T-helper 9 cell (primary cell): ENCODE data around the gene KLF13.

Source experiments
- DNase-seq: peaks from one replicate; pipeline ENCODE4 v3.0.0-alpha.2; 2020

Gene KLF13

DNA sequence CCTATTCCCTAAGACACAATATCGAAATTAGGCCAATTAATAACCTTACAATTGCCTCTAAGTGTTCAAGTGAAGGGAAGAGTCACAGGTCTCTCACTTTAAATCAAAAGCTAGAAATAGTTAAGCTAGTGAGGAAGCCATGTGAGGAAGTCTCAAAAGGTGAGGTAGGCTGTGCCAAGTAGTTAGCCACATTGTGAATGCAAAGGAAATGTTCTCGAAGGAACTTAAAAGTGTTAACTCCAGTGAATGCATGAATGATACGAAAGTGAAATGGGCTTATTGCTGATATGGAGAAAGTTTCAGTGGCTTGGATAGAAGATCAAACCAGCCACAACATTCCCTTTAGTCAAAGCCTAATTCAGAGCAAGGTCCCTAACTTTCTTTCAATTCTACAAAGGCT, 59.1 kb downstream of the KLF13 start:
- no peak for DNase-seq

DNA sequence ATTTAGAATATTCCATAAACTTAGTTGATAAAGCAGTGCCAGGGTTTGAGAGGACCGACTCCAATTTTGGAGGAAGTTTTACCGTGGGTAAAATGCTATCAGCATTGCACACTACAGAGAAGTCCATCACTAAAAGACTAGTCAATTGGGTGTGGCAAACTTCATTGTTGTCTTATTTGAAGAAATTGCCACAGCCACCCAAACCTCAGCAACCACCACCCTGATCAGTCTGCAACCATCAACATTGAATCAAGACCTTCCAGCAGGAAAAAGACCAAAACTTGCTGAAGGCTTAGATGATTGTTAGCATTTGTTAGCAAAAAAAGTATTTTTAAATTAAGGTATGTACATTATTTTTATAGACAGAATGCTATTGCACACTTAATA, 60.5 kb downstream of the KLF13 start:
- DNase-seq: no peak

DNA sequence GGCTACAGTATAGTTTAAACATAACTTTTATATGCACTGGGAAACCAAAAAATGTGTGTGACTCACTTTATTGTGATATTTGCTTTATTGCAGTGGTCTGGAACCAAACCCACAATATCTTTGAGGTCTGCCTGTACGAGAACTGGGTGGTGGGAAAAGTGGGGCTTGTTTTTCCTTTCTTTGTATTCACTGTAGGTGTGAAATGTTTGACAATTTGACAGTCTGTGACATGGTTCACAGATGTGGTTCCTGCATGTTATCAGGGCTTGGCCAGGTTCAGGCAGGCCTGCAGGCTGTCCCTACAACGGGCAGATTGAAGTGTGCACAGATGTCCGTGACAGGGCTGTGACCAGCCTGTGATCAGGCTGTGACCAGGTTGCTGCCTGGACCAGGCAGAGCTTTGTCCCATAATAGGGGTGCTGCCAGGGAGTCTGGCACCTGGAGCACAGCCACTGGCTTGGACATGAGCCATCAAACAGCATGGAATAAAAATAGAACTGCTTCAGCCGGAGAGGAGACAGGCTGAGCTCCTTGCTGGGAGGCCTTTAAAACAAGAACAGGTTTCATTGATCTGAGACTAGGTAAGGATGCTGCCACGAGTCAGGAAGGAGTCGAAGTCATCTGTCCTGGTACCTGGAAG, 61.0 kb downstream of the KLF13 start:
- no peak for DNase-seq

DNA sequence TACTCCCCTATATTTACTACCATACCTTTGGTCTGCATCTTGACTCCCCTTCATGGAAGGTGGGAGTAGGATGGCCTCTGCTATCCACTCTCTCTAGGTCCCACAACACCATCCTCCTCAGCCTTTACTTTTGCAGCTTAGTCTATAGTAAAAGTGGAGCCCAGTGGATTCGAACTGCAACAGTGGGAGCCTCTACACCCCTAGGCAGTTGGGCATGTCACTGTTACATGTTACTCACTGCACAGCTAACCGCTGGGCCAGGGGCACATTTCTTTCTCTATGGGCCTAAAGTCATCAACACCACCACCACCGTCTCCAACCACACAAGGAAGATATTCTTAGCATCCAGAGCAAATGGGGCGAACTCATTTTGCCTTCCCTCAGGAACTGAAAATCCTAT, 62.9 kb downstream of the KLF13 start:
- no peak for DNase-seq

DNA sequence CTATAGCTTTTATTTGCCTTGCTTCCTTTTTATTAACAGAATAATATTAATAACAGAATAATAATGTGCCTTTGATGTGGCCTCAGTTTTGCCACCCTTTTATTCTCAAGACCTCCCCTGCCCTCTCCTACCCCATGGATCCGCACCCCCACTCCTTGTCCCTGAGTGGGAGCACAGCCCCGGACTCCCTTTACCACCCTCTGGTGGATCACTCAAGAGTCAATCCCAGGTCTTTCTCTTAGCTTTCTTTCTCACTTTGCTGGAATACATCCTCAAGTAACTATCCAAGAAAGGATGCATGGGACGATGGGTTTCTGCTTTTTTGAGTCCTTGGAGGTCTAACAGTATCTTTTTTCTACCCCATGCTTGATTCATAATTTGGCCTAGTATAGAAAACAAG, 63.4 kb downstream of the KLF13 start:
- no peak for DNase-seq

DNA sequence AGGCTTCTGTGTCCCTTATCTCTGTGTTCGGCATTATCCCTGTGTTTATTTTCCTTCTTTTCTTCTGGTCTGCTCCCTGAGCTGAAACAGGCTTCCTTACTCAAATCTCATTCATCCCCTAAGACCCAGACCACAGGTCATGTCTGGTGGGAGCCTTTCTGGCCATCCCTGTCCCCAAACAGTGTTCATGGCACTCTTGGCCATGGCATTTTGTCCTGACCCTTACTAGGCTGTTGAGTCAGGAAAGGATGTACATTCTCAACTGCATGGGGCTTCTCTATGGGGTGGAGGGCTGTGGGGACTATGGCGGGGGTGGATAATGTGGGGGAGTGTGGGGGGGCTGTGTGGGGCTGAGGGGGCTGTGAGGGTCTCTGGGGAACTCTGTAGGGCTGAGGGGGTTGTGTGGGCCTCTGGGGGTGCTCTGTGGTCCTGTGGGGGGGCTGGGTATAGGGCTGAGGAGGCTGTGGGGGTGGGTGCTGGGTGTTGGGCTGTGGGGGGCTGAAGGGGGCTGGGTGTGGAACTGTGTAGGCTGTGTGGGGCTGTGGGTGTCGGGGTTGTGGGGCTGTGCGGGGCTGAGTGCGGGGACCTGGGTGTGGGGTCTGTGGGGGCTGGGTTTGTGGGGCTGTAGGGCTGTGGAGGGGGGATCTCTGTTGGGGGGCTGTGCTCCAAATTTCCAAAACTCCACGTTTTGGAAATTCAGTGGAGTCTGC, 64.3 kb downstream of the KLF13 start:
- no peak for DNase-seq

DNA sequence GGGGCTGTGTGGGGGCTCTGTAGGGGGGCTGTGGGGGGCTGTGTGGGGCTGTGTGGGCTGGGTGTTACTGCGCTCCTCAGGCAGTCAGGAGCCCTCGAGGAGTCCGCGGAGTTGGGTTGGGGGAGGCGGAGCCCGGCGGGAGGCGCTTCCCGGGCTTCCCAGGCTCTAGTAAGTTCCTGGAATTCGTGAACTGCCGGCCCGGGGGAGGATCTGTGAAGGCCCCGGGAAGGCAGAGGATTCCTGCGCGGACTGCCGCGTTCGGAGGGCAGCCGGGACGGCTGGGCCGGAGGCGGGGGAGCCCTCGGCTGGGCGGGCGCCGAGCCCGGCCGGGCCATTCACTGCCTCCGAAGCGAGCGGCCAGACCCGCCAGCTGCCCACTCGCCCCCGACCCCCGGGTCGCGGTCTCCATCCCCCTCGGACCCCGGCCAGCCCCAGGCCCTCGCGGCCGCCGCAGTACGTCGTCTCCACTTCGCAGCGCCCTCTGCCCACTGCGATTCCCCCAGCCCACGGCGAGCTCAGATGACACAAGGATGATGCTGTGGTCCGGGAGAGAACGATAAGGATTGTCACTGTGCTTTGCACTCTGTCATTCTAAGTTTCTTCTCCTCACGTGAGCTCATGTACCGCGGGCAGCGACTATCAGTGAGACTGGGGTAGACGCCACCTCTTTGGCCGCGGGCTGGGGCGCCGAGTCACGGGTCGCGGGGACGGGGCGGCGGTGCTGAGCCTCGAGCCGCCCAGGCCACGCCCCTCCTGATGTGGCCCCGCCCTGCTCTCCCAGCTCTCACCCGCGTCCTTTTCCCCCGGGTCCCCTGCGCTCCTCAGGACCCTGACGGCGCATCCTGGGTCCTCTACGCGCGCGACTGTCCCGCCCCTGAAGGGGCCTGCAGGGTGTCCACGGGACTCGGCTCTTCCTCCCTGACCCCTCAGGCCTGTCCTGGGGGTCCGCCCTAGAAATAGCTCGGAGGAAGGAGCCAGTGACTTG, 65.3 kb downstream of the KLF13 start:
- DNase-seq: peak; percentile 76

DNA sequence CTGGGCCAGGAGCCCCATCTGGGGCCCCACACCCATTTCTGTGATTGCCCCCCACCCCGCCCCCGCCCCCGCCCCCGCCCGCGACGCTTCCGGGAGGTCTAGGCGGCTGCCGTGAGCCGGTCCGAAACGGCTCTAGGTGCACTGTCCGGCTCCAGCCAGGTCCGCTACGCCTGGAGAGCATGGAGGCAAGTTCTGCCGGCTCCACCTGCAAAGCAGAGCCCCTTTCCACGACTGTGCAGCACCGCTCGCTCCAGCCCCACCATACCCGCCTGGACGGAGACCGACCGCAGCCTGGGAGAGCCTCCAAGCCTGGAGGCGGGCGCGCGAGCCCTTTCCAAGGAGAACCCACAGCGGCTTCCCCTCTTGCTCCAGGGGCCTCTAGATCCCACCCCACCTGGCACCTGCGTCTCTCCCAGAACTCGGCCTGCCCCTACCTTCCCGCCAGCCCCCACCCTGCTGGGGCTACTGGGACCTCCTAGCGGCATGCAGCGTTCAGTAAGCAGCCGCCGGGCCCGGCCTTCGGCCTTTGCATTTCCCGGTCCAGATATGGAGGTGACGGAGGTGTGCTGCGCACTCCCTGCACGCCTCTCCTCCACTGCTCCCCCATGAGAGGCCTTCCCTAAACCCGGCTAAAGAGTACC, 66.2 kb downstream of the KLF13 start:
- no peak for DNase-seq

DNA sequence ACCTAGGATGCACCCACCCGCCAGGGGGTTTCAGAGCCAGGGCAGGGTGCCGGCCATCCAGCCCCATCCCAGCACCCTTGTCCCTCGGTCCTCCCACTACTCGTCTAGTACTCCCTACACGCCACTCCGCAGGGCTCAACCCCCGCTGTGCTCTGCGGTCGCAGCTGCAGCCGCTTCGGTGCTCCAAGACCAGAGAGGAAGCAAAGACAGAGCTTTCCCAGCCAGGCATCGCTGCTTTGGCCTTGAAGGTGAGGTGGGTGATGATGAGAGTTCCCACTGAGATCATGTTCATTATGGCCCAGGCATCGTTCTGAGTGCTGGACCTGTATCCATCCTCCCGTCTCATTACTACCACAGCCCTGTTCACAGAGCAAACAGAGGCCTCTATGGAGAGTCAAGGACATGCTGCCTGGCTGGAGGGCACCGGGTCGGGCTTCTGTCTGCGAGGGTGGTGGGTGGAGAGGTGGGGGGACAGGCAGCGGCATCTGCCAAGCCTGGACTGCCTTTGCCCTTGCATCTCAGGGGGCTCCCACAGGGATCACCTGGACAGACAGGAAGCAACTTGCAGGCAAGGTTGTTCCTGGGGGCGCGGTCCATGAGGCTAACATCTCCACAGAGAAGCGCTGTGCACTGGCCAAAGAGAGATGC, 66.9 kb downstream of the KLF13 start:
- no peak for DNase-seq

DNA sequence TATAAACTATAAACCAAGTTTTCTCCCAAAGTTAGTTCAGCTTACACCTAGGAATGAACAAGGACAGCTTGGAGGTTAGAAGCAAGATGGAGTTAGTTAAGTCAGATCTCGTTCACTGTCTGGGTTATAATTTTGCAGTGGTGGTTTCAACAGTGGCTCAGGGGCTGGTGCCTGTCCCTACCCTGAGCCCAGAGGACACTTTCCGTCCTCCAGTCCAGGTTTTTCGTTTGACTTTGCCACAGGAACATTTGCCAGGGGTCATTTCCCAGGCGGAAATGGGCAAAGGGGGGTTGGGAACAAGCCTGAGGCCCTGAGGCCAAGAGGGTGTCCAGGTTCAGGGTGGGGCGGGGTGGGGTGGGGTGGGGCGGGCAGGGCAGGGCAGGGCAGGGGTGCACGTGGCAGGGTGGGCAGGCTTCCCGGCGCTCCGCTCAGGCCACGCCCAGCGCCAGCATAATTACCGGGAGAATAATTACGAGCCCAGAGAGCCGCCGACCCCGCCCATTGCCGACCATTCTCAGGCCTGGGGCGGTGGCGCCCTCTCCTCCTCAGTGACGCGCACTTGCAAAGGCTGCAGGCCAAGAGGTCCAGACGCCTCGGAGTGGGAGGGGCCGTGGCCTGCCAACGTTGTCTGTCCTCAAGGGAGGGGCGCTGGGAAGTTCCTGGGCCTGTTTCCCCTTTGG, 70.4 kb downstream of the KLF13 start:
- no peak for DNase-seq

DNA sequence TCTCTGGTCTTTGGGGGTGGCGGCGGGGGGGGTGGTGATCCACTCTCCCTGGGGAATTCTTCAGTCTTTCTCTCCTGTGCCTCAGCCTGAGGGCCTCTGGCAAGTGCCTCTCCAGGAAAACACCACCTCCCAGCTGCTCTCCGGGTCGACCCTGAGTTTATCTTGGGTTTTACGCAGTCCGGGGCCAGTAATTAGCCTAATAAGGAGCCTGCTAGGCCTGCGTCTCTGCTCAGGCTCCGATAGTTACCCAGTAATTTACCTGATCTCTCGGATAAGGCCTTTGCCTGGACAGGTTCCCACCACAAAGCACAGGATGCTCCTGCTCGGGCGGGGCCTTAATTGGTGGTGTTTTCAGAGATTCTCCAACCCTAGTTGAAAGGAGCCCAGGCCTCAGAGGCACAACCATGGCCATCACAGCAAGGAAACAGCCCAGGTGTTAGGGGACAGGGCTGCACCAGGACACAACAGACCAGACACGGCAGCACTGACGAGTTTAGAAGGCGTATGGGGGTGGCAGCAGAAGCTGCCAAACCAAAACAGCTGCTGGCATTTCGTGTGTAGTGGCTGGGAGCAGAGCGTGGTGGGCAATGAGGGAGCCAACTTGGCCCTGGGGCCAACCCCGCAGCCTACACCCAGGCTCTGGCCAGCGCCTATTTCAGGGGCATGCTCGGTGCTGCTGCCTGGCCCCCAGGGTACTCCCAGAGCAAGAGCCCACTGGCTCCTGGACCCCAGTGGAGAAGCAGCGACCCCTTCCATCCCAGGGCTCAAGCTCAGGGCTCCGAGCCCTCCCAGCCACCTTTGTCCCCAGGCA, 71.4 kb downstream of the KLF13 start:
- no peak for DNase-seq

DNA sequence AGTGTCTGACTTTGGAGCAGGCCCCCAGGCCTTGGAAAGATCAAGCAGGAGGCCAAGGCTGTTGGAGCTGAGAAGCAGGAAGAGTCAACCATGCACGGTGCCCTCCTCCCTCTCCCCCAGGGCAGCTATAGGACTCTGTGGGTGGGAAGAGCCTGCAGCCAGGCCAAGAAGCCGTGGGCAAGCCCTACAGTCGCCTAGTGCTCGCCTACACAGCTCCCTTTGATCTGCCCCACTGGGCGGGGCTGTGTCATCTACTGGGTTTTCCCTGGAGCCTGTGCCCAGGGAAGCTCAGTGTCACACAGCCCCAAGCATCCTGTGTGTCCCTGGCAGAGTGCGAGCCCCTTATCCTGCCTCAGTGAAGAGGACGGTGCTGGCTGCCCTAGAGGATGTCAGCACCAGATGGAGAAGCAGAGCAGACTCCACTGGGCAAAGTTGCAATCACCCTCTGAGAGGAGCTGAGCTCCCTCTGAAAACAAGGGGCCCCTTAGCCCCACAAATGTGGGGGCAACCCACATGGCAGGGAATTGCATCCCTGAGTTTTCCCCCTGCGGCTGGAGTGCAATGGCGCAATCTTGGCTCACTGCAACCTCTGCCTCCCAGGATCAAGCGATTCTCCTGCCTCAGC, 72.2 kb downstream of the KLF13 start:
- no peak for DNase-seq

DNA sequence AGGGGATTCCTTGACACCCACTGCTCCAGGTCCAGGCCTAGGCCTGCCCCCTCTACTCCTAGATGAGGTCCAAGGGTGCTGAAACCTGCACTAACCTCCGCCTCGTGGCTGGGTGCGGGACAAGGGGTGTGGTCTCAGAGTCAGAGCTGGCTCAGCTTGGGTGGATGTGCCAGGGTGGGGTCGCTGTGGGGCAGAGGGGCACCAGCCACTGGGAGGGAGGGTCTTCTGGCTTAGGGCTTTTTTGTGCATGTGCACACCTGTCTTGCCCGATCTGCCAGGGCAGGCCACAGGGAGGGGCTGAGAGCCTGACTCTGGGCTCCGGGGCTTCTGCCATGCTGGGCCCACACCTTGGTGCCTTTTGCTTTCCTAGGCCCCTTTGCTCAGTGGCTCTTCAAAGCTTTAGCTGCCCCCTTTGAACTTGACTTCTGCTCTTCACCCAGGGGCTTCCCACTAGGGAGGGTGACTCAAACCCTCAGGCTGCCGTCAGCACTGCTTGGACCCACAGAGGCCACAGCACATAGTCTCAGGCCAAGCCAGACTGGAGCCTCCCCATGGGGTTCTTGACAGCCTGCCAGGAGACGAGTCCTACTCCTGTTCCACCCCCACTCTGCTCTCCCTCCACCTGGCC, 73.0 kb downstream of the KLF13 start:
- no peak for DNase-seq

DNA sequence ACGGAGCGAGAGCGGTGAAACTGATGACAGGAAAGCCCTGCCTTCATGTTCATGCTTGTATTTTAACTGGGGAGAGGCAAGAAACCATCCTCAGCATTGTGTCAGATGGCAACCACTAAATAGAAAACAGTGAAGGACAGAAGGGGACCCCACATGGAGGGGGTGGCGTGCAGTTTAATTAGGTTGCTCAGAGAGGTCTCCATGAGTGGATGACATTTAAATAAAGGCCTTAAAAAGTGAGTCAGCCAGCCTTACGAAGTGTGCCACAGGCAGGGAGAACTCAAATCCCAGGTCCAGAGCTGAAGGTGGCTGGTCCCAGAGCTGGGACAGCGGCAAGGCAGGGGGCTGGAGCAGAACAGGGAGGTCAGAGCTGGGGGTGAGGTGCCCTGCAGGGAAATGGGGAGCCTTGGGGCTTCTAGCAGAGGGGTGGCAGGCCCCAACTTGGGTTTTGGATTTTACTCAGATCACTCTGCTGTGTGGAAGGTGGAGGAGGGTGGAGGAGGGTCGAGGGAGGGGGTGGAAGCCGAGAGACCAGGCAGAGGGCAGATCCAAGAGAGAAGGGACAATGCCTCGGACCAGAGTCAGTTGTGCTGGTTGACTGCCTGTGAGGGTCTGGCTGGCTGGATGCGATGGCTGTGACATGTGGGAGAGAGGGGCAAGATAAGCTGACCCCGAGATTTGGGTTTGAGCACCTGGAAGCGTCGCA, 73.7 kb downstream of the KLF13 start:
- DNase-seq: no peak

DNA sequence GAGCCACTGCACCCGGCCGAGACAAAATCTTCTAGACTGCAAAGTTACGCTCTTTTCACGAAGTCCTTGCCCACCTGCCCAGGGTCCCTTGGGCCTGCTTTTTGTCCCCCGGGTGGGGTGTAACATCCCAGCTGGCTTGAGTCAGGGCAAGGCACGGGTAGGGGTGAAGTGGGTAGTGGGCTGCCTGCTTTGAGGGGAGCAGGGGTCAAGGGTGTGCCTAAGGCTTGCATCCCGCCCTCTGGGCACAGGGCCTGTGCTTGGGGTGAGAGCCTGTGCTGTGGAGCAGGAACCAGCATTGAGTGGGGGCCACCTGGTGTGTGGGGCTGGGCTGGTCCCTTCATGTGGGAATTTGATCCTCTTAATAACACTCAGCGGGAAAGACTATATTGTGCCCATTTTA, 74.6 kb downstream of the KLF13 start:
- DNase-seq: no peak

DNA sequence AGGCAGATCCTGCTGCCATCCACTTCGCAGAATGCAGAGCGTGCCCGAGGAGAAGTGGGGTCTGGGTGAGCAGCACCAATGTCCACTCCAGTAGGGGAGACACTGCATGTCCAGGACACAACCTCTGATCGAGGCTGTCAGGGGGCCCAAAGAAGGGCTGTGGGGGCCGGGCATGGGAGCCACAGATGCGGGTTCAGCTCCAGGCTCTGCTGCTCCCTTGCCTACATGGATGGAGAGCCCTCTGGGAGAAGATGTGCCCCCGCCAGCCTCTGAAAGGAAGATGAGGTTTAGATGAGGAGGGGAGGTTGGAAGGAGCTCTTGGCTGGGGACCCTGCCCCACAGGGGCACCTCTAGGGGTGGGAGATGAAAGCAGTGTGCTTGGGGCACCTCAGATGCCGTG, 75.4 kb downstream of the KLF13 start:
- DNase-seq: no peak

DNA sequence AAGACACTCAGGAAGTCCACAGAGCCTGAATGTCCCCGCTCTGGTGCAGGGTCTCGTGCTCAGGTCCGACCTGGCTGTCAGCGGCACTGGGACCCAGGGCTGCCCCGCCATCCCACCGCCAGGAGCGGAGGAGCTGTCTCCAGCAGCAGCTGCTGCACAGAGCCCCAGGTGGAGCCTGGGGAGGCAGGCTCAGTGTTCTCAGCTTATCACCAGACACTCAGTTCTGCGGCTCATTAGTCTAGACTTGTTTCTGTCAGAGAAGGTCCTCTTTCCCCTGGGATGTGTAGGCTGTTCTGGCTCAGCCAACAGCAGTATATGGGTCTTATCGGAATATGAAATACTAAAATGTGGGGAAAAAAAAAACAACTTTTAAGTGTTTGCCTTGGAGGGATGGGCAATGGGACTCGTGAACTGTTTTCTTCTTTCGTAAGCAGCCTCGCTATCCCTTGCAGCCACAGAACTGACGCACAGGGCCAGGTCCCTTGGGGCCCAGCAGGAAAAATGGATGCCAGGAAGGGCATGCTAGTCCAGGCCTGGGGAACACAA, 75.9 kb downstream of the KLF13 start:
- no peak for DNase-seq

DNA sequence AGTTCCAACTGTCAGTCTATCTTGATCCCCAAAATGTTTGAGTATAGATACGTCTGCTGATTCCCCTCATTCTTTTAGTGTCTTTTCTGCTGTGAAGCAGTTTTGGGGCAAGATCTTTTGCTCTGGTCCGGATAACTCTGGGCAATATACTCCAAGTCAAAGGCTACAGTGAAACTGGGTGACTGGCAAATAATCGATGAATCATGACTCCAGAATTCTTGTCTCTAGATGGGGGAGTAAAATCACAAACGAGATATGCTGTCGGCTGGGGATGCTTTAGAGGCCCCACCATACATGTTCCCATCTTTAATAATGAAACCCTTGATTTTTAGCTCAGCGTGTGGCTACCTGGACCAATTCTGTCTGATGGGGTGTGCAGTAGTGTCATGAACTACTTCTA, 76.5 kb downstream of the KLF13 start:
- DNase-seq: no peak

DNA sequence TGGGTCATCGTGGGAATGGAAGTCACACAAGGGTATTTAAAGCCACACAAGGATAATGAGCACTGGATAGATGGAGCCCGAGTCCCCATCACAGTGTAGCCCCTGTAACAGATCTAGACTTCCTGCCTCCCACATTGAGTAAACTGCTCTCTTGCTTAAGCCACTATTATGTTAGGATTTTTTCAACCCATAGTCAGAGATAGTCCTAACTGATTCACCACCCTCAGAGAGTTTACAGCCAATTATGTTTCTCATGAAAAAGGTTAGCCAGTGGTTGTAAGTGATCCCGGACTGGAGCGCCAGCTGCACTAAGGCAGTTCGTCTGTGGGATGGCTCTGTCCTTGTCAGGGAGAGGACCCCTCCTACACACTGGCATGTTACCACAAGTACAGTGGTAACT, 77.0 kb downstream of the KLF13 start:
- no peak for DNase-seq
